Naive B cell (primary cell): ENCODE data around the gene NHSL2. TPM values are rescaled to one million over a fixed set of nuclear protein-coding genes. Genes with fewer than 3 reads are reported as not detected.

Experiments used
- ATAC-seq, 2 donors: fragments of 150-1000 bp; cut with Tn5 transposase; 2 replicates each; pipeline ENCODE4 v1.10.0; 2021; ENCODE audit warnings: low read depth in 2 of 2, mild to moderate bottlenecking in 2 of 2, moderate library complexity in 2 of 2
- DNase-seq: peaks from one replicate; pipeline ENCODE4 v3.0.0; 2022
- H3K27ac Mint-ChIP-seq, 6 donors: one replicate each; pipeline ENCODE4 v1.8.0; 2020 to 2022; ENCODE audit warnings: mild to moderate bottlenecking in 6 of 6, mixed read lengths in 6 of 6, moderate library complexity in 5 of 6, inconsistent platforms in 2 of 6
- H3K27me3 Mint-ChIP-seq, 3 donors: one replicate each; pipeline ENCODE4 v1.8.0; 2021 to 2022; ENCODE audit warnings: mixed read lengths in 3 of 3, mild to moderate bottlenecking in 1 of 3
- H3K36me3 Mint-ChIP-seq, 2 donors: one replicate each; pipeline ENCODE4 v1.8.0; 2020 to 2022; ENCODE audit warnings: mixed read lengths in 2 of 2, inconsistent platforms in 1 of 2, mild to moderate bottlenecking in 1 of 2
- H3K4me1 Mint-ChIP-seq, 3 donors: one replicate each; pipeline ENCODE4 v1.8.0; 2020 to 2022; ENCODE audit warnings: mixed read lengths in 3 of 3, inconsistent platforms in 1 of 3, mild to moderate bottlenecking in 1 of 3, moderate library complexity in 1 of 3
- H3K4me3 Mint-ChIP-seq, 8 donors: one replicate each; pipeline ENCODE4 v1.8.0; 2020 to 2022; ENCODE audit warnings: mild to moderate bottlenecking in 8 of 8, mixed read lengths in 8 of 8, moderate library complexity in 8 of 8, inconsistent platforms in 2 of 8
- H3K9me3 Mint-ChIP-seq, 7 donors: one replicate each; pipeline ENCODE4 v1.8.0; 2020 to 2022; ENCODE audit warnings: mixed read lengths in 7 of 7, mild to moderate bottlenecking in 5 of 7, inconsistent platforms in 2 of 7, moderate library complexity in 1 of 7
- polyA plus RNA-seq, 6 donors: library from polyadenylated mRNA; unstranded; fragments of 300-500 nt; fragmentation: Illumina TruSeq; gene quantifications; one replicate each; pipeline ENCODE4 v1.2.3, GENCODE V29; 2021; ENCODE audit warnings: low read depth in 6 of 6

The NHSL2 gene
- polyA plus RNA-seq, 6 donors from 2014 or later: 0.25 to 0.48 (median 0.30) TPM; not detected in 2

GRCh38 chrX:72069350-72070160 is 158.9 kb downstream of the NHSL2 start:
- Mint-ChIP-seq H3K27me3 (peaks cover 25 to 80% (median 75%) of the 10 kb centered on the region in 3 donors), H3K9me3 (no peaks in the 10 kb centered on the region), H3K36me3 (no peaks in the 10 kb centered on the region), H3K4me3 (peak overlapping the region in 1 of 8 donors; percentile 44), H3K27ac (peak overlapping the region in 1 of 6 donors; percentile 63), H3K4me1 (peaks cover 0 to 3% (median 2%) of the 10 kb centered on the region in 3 donors)
- ATAC-seq (no peak), DNase-seq (no peak)

GRCh38 chrX:72071213-72071612 is 160.6 kb downstream of the NHSL2 start:
- peaks cover 19 to 78% (median 64%) of the 10 kb centered on the region in 3 donors for H3K27me3 Mint-ChIP-seq
- H3K36me3 Mint-ChIP-seq: no peaks in the 10 kb centered on the region
- ATAC-seq (no peak), DNase-seq (no peak)
- no peaks in the 10 kb centered on the region for H3K9me3 Mint-ChIP-seq
- H3K4me3 Mint-ChIP-seq: no peak overlapping the region
- H3K27ac Mint-ChIP-seq: no peak overlapping the region
- peaks cover 0 to 3% (median 2%) of the 10 kb centered on the region in 3 donors for H3K4me1 Mint-ChIP-seq

- ATAC-seq (no peak), DNase-seq (no peak)
- no peaks in the 10 kb centered on the region for H3K9me3 Mint-ChIP-seq
- peaks cover 0 to 6% (median 3%) of the 10 kb centered on the region in 3 donors for H3K4me1 Mint-ChIP-seq
- peaks cover 14 to 64% (median 53%) of the 10 kb centered on the region in 3 donors for H3K27me3 Mint-ChIP-seq
- H3K4me3 Mint-ChIP-seq: no peak overlapping the region
- H3K36me3 Mint-ChIP-seq: no peaks in the 10 kb centered on the region
- H3K27ac Mint-ChIP-seq: no peak overlapping the region
These were observed 163.0 kb downstream of the NHSL2 start for GRCh38 chrX:72073633-72074032.

GRCh38 chrX:72078411-72078810 is 167.8 kb downstream of the NHSL2 start:
- DNase-seq: no peak
- peaks cover 10 to 44% (median 20%) of the 10 kb centered on the region in 3 donors for H3K27me3 Mint-ChIP-seq
- no peak overlapping the region for H3K4me3 Mint-ChIP-seq
- H3K27ac Mint-ChIP-seq: no peak overlapping the region
- H3K9me3 Mint-ChIP-seq: peaks cover 0 to 2% (median 0%) of the 10 kb centered on the region in 7 donors
- no peaks in the 10 kb centered on the region for H3K36me3 Mint-ChIP-seq
- H3K4me1 Mint-ChIP-seq: peaks cover 4 to 12% (median 6%) of the 10 kb centered on the region in 3 donors
- ATAC-seq: no peak

- no peaks in the 10 kb centered on the region for H3K36me3 Mint-ChIP-seq
- H3K27me3 Mint-ChIP-seq: peaks cover 10 to 49% (median 18%) of the 10 kb centered on the region in 3 donors
- H3K4me3 Mint-ChIP-seq: peak overlapping the region in 1 of 8 donors; percentile 52
- DNase-seq (no peak), ATAC-seq (no peak)
- peaks cover 0 to 2% (median 0%) of the 10 kb centered on the region in 7 donors for H3K9me3 Mint-ChIP-seq
- peaks cover 4 to 12% (median 6%) of the 10 kb centered on the region in 3 donors for H3K4me1 Mint-ChIP-seq
- H3K27ac Mint-ChIP-seq: peak overlapping the region in 1 of 6 donors; percentile 69
These were observed 169.0 kb downstream of the NHSL2 start for GRCh38 chrX:72079607-72080006.

- ATAC-seq (peak in 1 of 2 donors; percentile 23), DNase-seq (no peak)
- Mint-ChIP-seq H3K27ac (peak overlapping the region in 2 of 6 donors; percentile 78 to 85), H3K36me3 (no peaks in the 10 kb centered on the region), H3K9me3 (peaks cover 0 to 2% (median 0%) of the 10 kb centered on the region in 7 donors), H3K27me3 (peaks cover 10 to 47% (median 18%) of the 10 kb centered on the region in 3 donors), H3K4me3 (peak overlapping the region in 2 of 8 donors; percentile 20 to 52), H3K4me1 (peaks cover 4 to 12% (median 6%) of the 10 kb centered on the region in 3 donors)
These were observed 169.5 kb downstream of the NHSL2 start for GRCh38 chrX:72080150-72080549.

GRCh38 chrX:72080800-72081199 is 170.2 kb downstream of the NHSL2 start:
- Mint-ChIP-seq H3K4me3 (no peak overlapping the region), H3K36me3 (no peaks in the 10 kb centered on the region), H3K27ac (no peak overlapping the region), H3K4me1 (peaks cover 4 to 12% (median 6%) of the 10 kb centered on the region in 3 donors), H3K9me3 (peaks cover 0 to 2% (median 0%) of the 10 kb centered on the region in 7 donors), H3K27me3 (peaks cover 10 to 47% (median 14%) of the 10 kb centered on the region in 3 donors)
- no peak for DNase-seq
- ATAC-seq: no peak

GRCh38 chrX:72081605-72082320 is 171.1 kb downstream of the NHSL2 start:
- ATAC-seq: no peak
- Mint-ChIP-seq H3K9me3 (peaks cover 0 to 2% (median 0%) of the 10 kb centered on the region in 7 donors), H3K4me3 (no peak overlapping the region), H3K27ac (peak overlapping the region in 2 of 6 donors; percentile 54 to 59), H3K27me3 (peaks cover 10 to 49% (median 14%) of the 10 kb centered on the region in 3 donors), H3K4me1 (peaks cover 4 to 12% (median 6%) of the 10 kb centered on the region in 3 donors), H3K36me3 (no peaks in the 10 kb centered on the region)
- DNase-seq: no peak

GRCh38 chrX:72083291-72083690 is 172.6 kb downstream of the NHSL2 start:
- Mint-ChIP-seq H3K27ac (no peak overlapping the region), H3K36me3 (no peaks in the 10 kb centered on the region), H3K9me3 (peaks cover 0 to 2% (median 0%) of the 10 kb centered on the region in 7 donors), H3K27me3 (peaks cover 12 to 54% (median 14%) of the 10 kb centered on the region in 3 donors), H3K4me3 (no peak overlapping the region), H3K4me1 (peaks cover 4 to 11% (median 6%) of the 10 kb centered on the region in 3 donors)
- ATAC-seq (no peak), DNase-seq (no peak)

- peaks cover 0 to 2% (median 0%) of the 10 kb centered on the region in 7 donors for H3K9me3 Mint-ChIP-seq
- ATAC-seq: no peak
- H3K27ac Mint-ChIP-seq: peak overlapping the region in 1 of 6 donors; percentile 22
- no peak for DNase-seq
- H3K4me1 Mint-ChIP-seq: peaks cover 4 to 7% (median 6%) of the 10 kb centered on the region in 3 donors
- H3K27me3 Mint-ChIP-seq: peaks cover 5 to 46% (median 11%) of the 10 kb centered on the region in 3 donors
- H3K4me3 Mint-ChIP-seq: no peak overlapping the region
- no peaks in the 10 kb centered on the region for H3K36me3 Mint-ChIP-seq
These were observed 173.5 kb downstream of the NHSL2 start for GRCh38 chrX:72084114-72084513.

GRCh38 chrX:72086995-72087394 is 176.3 kb downstream of the NHSL2 start:
- H3K9me3 Mint-ChIP-seq: no peaks in the 10 kb centered on the region
- H3K27ac Mint-ChIP-seq: no peak overlapping the region
- H3K4me1 Mint-ChIP-seq: no peaks in the 10 kb centered on the region
- ATAC-seq: no peak
- DNase-seq: no peak
- peak overlapping the region in 1 of 8 donors; percentile 16 for H3K4me3 Mint-ChIP-seq
- no peaks in the 10 kb centered on the region for H3K36me3 Mint-ChIP-seq
- H3K27me3 Mint-ChIP-seq: peaks cover 10 to 34% (median 13%) of the 10 kb centered on the region in 3 donors

- ATAC-seq: no peak
- no peaks in the 10 kb centered on the region for H3K9me3 Mint-ChIP-seq
These were observed 178.1 kb downstream of the NHSL2 start for GRCh38 chrX:72088761-72089160.

GRCh38 chrX:72089254-72089653 is 178.6 kb downstream of the NHSL2 start:
- peaks cover 10 to 32% (median 13%) of the 10 kb centered on the region in 3 donors for H3K27me3 Mint-ChIP-seq
- no peak overlapping the region for H3K4me3 Mint-ChIP-seq
- ATAC-seq (no peak), DNase-seq (no peak)
- peaks cover 0 to under 1% (median 0%) of the 10 kb centered on the region in 3 donors for H3K4me1 Mint-ChIP-seq
- H3K27ac Mint-ChIP-seq: no peak overlapping the region
- no peaks in the 10 kb centered on the region for H3K36me3 Mint-ChIP-seq
- no peaks in the 10 kb centered on the region for H3K9me3 Mint-ChIP-seq

More at GRCh38 chrX:72088761-72089160, 178.1 kb downstream of the NHSL2 start:
- Mint-ChIP-seq H3K36me3 (no peaks in the 10 kb centered on the region), H3K27me3 (peaks cover 10 to 35% (median 13%) of the 10 kb centered on the region in 3 donors), H3K4me1 (no peaks in the 10 kb centered on the region), H3K27ac (no peak overlapping the region), H3K4me3 (no peak overlapping the region)
- no peak for DNase-seq
